ENCODE measurements around the gene PIH1D1.

DNA sequence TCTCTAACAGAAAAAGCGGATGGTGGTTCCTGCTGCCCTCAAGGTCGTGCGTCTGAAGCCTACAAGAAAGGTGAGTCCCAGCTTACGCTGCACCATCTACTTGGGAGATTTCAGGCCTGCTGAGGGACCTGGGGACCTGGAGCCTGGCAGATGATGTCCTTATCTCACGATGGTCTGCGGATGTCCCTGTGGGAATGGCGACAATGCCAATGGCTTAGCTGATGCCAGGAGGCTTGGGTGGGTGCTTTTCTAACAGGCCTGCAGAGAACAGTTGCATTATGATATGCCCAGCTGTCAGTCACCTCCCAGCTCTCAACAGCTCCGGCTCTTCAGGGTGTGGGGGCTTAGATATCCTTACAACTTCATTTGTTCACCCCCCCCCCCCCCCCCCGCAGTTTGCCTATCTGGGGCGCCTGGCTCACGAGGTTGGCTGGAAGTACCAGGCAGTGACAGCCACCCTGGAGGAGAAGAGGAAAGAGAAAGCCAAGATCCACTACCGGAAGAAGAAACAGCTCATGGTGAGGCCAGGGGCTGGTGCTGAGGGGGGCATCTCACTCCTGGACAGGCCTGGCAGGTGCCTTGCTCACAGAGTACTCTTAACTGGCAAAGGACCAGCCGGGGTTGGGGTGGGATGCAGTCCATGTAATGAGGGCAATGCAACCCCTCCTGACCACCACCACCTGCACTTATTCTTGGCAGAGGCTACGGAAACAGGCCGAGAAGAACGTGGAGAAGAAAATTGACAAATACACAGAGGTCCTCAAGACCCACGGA, 39.6 kb upstream of the PIH1D1 start:
- TF ChIP-seq ETV6 (CRISPR knock-in tag; IDR thresholded peaks at IDR 0.05) (no peak), NFYB (CRISPR knock-in tag; conservative IDR thresholded peaks at IDR 0.05; ENCODE audit: low read depth) (no peak), ZNF138 (CRISPR knock-in tag; conservative IDR thresholded peaks at IDR 0.05) (no peak), CBFB (CRISPR knock-in tag; IDR thresholded peaks at IDR 0.05; ENCODE audit: low read depth) (no peak), SP1 (CRISPR knock-in tag; conservative IDR thresholded peaks at IDR 0.05) (no peak), CREB1 (CRISPR knock-in tag; IDR thresholded peaks at IDR 0.05) (no peak)
- TF ChIP-seq, protein P1, sequence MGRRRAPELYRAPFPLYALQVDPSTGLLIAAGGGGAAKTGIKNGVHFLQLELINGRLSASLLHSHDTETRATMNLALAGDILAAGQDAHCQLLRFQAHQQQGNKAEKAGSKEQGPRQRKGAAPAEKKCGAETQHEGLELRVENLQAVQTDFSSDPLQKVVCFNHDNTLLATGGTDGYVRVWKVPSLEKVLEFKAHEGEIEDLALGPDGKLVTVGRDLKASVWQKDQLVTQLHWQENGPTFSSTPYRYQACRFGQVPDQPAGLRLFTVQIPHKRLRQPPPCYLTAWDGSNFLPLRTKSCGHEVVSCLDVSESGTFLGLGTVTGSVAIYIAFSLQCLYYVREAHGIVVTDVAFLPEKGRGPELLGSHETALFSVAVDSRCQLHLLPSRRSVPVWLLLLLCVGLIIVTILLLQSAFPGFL (CRISPR knock-in tag; IDR thresholded peaks at IDR 0.05; ENCODE audit: borderline replicate concordance): no peak
- TF ChIP-seq, protein P2, sequence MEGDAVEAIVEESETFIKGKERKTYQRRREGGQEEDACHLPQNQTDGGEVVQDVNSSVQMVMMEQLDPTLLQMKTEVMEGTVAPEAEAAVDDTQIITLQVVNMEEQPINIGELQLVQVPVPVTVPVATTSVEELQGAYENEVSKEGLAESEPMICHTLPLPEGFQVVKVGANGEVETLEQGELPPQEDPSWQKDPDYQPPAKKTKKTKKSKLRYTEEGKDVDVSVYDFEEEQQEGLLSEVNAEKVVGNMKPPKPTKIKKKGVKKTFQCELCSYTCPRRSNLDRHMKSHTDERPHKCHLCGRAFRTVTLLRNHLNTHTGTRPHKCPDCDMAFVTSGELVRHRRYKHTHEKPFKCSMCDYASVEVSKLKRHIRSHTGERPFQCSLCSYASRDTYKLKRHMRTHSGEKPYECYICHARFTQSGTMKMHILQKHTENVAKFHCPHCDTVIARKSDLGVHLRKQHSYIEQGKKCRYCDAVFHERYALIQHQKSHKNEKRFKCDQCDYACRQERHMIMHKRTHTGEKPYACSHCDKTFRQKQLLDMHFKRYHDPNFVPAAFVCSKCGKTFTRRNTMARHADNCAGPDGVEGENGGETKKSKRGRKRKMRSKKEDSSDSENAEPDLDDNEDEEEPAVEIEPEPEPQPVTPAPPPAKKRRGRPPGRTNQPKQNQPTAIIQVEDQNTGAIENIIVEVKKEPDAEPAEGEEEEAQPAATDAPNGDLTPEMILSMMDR (IDR thresholded peaks at IDR 0.05): no peak
- TF ChIP-seq, protein P3, sequence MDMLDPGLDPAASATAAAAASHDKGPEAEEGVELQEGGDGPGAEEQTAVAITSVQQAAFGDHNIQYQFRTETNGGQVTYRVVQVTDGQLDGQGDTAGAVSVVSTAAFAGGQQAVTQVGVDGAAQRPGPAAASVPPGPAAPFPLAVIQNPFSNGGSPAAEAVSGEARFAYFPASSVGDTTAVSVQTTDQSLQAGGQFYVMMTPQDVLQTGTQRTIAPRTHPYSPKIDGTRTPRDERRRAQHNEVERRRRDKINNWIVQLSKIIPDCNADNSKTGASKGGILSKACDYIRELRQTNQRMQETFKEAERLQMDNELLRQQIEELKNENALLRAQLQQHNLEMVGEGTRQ (CRISPR knock-in tag; IDR thresholded peaks at IDR 0.05): no peak
- TF ChIP-seq, protein P4, sequence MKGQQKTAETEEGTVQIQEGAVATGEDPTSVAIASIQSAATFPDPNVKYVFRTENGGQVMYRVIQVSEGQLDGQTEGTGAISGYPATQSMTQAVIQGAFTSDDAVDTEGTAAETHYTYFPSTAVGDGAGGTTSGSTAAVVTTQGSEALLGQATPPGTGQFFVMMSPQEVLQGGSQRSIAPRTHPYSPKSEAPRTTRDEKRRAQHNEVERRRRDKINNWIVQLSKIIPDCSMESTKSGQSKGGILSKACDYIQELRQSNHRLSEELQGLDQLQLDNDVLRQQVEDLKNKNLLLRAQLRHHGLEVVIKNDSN (CRISPR knock-in tag; IDR thresholded peaks at IDR 0.05): no peak
- TF ChIP-seq, protein P5, sequence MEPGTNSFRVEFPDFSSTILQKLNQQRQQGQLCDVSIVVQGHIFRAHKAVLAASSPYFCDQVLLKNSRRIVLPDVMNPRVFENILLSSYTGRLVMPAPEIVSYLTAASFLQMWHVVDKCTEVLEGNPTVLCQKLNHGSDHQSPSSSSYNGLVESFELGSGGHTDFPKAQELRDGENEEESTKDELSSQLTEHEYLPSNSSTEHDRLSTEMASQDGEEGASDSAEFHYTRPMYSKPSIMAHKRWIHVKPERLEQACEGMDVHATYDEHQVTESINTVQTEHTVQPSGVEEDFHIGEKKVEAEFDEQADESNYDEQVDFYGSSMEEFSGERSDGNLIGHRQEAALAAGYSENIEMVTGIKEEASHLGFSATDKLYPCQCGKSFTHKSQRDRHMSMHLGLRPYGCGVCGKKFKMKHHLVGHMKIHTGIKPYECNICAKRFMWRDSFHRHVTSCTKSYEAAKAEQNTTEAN (CRISPR knock-in tag; IDR thresholded peaks at IDR 0.05): no peak
- TF ChIP-seq, protein P6, sequence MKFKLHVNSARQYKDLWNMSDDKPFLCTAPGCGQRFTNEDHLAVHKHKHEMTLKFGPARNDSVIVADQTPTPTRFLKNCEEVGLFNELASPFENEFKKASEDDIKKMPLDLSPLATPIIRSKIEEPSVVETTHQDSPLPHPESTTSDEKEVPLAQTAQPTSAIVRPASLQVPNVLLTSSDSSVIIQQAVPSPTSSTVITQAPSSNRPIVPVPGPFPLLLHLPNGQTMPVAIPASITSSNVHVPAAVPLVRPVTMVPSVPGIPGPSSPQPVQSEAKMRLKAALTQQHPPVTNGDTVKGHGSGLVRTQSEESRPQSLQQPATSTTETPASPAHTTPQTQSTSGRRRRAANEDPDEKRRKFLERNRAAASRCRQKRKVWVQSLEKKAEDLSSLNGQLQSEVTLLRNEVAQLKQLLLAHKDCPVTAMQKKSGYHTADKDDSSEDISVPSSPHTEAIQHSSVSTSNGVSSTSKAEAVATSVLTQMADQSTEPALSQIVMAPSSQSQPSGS (CRISPR knock-in tag; IDR thresholded peaks at IDR 0.05; ENCODE audit: borderline replicate concordance, low read depth): no peak
